OCI-M2 (cell line): ENCODE data around the gene GIGYF2.
"Not testable (repeated sequence)": the region's sequence is repeated elsewhere in the genome, so short reads cannot be mapped to it uniquely, and the experiment has no call there.

Experiments
- DNase-seq: peaks from one replicate; lab custom pipeline; 2025; ENCODE audit not compliant: unreplicated experiment; lab: John Stamatoyannopoulos, UW

GIGYF2 gene

DNA sequence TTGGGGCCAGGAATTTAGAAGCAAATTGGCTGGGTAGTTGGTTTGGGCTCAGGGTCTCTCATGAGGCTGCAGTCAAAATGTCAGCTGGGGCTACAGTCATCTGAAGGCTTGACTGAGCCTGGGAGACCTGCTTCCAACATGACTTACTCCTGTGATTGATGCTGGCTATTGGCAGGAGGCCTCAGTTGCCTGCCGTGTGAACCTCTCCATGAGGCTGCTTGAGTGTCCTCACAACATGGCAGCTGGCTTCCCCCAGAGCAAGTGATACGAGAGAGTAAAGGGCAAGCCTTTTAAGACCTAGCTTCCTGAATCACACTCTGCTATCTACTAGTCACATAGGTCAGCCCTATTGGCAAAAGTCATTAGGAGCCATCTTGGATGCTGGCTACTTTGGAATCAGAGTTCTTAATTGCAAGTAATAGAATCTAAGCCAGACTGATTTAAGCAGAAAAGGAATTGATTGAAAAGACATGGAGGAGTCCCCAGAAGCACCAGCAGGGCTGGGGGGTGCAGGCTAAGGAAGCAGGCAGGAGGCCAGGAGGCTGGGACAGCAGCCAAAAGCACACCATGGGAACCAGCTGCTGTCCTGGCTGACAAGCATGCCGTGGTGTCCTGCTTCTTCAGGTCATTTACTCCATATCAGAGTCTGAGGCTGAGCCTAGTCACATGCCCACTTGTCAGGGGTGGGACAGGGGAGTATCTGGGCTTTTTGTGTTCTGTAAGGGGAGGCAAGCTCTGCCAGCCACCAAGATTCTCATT is 7.8 kb upstream of the GIGYF2 start:
- no peak for DNase-seq

DNA sequence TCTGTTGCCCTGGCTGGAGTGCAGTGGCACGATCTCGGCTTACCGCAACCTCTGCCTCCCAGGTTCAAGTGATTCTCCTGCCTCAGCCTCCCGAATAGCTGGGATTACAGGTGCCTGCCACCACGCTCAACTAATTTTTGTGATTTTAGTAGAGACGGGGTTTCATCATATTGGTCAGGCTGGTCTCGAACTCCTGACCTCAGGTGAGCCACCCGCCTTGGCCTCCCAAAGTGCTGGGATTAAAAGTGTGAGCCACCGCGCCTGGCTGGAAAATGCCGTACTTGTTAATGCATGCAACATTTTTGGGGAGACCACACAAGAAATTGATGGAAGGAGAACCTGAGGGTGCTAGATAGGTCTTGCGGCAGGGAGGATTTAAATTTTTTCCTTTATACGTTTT is 6.0 kb upstream of the GIGYF2 start:
- DNase-seq: not testable (repeated sequence)

DNA sequence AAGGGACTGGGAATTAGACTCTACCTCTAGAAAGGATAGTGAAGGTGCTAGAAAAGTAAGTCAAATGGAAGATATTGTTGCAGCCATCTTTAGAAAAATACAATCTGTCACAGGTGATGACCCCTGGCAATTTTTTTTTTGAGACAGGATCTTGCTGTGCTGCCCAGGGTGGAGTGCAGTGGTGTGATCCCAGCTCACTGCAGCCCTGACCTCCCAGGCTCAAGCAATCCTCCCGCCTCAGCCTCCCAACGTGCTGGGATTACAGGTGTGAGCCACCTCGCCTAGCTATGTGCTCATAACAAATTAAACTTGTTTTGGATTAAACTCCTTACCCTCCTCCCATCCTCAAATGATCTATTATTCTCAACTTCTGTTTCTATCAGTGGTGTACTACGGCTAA is 3.8 kb upstream of the GIGYF2 start:
- DNase-seq: no peak

DNA sequence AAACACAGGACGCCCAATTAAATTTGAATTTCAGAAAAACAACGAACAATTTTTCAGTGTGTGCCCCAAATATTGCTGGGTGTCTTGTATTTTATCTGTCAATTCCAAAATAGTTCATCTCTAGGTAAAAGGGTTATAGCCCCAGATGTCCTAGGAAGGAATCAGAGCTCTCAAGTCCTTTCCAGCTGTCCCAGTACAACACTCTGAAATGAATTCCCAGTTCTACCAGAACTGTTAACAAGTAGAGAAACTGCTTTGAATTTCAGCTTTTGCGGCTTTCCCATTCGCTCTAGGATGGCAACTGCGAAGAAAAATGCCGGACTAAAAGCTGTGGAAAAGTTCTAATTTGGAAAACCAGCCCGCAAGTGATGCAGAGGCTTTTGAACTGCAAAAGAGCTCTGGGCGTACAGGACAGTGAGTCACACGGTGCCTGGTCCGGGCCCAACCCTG is 497 bp upstream of the GIGYF2 start:
- DNase-seq: no peak

DNA sequence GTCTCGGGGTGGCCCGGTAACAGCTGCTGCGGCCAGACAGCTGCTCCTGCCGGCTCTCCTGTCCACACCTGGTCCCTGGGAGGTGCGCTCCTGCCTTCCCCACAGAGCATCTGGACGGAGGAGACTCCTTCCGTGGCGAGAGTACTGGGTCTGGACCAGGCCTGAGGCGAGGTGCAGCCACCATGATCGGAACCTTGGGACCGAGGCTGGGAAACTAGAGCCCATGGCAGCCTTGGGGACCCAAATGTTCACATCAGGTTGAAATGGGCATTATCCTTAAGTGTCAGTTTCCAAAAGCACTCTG is 628 bp downstream of the GIGYF2 start:
- no peak for DNase-seq

DNA sequence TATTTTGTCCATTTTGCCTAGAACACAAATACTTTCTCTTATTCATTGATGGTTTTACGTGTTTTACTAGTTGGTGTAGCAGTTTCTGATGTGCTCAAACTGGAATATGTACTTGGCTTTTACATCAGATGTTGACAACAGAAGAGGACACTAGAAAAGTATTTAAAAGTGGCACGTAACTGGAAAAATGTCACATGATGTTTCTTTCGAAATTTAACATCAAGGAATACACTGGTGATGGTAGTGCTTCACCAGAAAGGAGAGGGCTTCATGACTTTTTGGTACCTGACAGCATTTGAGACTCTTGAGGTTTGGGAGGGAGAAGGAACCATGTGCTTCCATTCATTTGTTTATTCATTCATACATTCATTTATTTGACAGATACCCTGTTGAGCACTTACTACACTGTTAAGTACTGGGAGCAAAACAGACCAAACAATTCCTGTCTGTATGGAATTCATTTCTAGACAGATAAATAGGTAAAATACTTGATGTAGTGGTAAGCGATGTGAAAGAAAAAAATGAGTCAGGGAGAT is 1.5 kb downstream of the GIGYF2 start:
- DNase-seq: no peak

DNA sequence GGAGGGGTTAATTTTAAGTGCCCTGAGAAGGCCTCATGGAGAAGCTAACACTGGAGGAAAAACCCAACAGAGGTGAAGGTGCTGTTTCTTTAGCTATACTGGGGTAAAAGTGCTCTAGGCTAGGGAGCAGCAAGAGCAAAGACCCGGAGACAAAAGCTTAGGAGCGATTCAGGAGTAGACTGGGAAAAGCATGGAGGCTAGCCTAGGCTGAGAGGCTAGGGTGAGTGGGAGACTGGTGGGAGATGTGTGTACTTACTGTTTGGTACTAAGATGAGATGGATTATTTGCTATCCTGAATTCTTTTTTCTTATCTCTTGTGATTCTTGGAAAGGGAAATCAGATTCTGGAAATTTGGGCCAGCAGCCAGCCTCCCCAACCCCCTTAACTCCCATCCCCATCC is 2.0 kb downstream of the GIGYF2 start:
- DNase-seq: no peak

DNA sequence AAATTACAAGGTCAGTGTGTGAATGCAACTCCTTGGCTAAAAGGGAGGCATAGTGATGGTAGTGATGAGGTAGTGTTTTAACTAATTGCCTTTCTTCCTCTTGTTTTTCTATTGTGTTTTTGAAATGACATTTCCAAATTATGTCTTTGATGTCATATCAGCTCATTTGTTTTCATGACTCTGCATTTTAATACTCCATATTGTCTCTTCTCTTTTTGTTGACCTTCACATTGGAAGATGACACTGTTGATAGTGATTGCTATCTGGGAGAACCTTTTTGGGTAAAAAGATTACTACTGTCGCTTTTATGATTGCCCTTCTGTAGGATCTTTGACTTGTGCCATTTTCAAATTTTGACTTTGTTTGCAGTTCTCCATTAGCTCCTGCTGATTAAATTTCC is 3.0 kb downstream of the GIGYF2 start:
- no peak for DNase-seq

DNA sequence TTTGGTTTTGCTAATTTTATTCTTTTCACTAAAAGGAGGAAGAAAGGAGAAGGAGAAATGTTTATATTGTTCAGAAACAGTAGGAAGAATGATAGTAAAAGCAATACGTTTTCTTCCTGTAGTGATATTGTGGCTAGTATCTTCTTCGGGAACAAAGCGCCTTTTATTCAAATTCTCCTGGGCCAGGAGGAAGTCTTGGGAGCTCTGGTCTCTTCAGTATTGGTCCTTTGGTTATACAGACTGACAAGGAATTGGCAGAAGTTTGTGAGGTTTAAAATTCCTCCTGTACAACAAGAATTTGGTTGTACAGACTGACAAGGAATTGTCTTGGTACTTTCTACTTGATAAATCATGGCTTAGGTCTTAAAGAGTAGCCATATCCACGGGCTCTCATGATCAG is 9.9 kb downstream of the GIGYF2 start:
- DNase-seq: no peak

DNA sequence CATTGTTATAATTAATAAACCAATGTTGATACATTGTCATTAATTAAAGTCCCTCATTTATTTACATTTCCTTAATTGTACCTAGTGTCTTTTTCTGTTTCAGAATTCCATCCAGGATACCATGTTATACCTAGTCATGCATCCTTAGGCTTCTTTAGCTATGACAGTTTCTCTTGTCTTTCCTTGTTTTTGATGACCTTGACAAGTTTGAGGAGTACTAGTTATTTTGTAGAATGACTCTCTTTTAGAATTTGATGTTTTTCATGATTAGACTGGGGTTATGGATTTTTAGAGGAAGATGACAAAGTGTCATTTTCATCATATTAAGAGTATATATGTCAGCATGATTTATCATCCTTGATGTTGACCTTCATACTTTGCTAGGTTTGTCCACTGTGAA is 16.4 kb downstream of the GIGYF2 start:
- DNase-seq: no peak

DNA sequence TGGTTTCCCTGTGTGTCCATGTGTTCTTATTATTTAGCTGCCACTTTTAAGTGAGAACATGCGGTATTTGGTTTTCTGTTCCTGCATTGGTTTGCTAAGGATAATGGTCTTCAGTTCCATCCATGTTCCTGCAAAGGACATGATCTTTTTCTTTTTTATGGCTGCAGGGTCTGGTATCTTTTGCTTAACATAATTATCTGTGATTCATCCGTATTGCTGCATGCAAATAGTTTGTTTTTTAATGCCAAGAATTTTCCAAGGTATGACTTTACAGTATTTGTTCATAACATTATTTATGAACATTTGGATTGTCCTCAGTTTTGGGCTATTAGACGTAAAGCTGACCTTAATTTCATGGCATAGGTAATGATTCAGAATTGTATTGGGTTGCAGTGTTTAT is 17.8 kb downstream of the GIGYF2 start:
- no peak for DNase-seq

DNA sequence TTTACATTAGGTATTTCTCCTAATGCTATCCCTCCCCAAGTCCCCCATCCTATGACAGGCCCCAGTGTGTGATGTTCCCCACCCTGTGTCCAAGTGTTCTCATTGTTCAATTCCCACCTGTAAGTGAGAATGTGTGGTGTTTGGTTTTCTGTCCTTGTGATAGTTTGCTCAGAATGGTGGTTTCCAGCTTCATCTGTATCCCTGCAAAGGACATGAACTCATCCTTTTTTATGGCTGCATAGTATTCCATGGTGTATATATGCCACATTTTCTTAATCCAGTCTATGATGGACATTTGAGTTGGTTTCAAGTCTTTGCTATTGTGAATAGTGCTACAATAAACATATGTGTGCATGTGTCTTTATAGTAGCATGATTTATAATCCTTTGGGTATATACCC is 22.9 kb downstream of the GIGYF2 start:
- not testable (repeated sequence) for DNase-seq

DNA sequence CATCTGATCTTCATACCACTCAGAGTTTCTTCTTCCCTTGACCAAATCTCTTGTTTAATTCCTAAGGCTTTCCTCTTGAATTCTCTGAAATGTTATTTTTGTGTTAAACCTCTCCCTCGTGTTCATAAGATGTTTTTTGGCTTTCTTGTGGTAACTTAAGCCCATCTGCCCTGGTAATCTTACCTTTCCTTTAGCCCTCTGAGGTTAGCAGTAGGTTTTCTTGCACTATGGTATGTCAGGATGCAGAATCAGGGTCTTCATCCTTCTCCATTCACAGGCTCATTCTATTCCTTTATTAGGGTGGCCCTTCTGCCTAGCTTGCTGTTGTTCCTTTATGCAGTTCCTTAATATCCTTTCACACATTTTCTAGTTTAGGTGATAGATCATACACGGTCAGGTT is 24.1 kb downstream of the GIGYF2 start:
- DNase-seq: no peak

DNA sequence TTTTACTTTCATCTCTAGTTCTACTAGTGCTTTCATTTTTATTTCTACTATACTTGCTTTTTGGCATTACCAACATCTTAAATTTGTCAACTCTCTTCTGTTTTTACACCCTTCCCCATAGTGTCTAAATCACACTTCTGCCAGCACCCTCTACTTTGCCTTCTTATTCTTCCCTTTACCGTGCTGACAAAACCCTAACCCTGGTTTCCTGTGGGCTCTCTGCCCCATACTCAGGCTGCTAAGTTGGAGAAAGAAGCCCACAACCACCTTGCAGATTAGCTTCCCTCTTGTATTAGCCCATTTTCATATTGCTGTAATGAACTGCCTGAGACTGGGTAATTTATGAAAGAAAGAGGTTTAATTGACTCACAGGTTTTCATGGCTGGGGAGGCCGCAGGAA is 24.8 kb downstream of the GIGYF2 start:
- DNase-seq: no peak

DNA sequence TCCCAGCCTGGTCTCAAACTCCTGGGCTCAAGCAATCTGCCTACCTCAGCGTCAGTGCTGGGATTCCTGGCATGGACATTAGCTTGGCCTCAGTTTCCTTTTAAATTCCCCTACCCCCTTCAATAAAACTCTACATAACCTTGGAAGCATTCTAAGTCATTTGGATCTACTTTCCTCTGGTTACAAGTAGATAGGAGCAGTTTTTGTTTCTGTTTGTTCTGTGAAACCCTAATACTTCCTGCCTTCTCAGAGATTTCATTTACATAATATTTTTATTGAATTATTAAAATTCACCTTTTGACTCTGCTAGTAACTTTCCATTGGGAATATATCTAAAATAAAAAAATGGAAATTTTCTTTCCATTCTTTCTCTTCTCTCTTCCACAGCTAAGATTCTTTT is 25.9 kb downstream of the GIGYF2 start:
- no peak for DNase-seq

DNA sequence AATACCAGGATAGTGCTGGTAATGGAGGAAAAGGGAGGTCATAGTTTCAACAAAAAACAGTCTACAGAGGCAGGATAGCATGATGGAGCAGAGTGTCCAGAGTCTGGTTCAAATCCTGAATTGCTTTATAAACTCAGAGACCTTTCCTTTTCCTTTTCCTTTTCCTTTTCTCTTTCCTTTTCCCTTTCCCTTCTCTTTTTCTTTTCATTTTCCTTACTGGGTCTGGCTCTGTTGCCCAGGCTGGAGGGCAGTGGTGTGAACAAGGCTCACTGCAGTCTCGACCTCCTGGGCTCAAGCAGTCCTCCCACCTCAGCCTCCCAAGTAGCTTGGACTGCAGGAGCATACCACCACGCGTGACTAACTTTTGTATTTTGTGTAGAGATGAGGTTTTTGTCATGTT is 31.7 kb downstream of the GIGYF2 start:
- DNase-seq: no peak

DNA sequence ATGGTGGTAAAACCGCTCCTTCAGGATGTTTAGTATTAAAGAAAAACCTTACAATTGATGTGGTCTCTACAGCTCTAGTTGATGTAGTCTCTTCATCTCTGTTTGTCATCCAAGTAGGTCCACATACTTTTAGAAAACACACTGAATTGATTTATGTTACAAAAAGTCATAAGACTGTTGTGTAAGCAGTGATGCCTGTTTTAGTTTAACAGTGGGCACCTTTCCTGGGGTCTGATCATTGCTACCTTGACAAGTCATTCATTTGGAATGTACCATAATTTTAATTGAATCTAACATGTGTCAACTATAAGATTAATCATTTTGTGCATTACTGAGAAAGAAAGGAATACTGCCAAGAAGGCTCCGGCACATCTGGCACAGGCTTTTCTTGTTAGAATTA is 34.3 kb downstream of the GIGYF2 start:
- DNase-seq: no peak

DNA sequence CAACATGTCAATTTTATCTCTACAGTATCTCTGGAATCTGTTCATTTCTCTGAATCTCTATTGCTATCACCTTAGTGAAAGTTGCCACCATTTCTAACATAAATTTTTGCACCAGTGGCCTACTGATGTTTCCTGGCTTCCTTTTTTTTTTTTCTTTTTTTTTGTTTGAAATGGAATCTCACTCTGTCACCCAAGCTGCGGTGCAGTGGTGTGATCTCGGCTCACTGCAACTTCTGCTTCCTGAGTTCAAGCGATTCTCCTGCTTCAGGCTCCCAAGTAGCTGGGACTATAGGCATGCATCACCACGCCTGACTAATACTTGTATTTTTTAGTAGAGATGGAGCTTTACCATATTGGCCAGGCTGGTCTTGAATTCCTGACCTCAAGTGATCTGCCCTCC is 44.2 kb downstream of the GIGYF2 start:
- no peak for DNase-seq

DNA sequence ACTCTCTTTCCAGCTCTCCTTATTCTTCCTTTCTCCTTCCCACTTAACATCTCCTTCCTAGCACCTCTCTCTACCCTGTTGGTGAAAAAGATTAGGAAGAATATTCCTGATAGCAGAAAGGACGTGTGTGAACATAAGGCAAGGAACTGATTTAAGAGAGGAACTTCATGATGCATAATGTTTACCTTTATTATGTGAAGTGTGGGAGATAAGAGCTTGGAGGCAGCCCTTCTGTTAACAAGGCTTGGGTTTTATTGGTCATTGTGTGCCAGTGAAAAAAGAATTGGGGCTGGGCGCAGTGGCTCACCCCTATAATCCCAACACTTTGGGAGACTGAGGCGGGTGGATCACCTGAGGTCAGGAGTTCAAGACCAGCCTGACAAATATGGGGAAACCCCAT is 44.8 kb downstream of the GIGYF2 start:
- DNase-seq: no peak

DNA sequence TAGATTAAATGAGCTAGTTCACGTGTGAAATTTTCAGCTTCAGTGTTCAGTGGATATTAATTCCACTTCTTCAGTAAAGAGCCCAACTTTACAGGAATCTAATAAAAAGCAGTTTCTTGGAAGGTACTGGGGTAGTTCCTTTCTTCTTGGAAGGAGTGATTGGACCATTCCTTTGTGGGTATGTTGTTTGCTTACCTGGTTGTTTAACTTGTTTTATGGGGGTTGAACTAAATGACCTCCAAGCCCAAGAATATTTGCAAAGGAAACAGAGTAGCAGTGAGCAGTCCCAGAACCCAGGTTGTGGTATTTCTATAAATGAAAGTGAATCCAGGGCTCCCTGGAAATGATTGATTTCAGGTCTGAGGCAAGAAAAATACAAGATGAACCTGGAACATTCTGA is 47.8 kb downstream of the GIGYF2 start:
- DNase-seq: no peak

DNA sequence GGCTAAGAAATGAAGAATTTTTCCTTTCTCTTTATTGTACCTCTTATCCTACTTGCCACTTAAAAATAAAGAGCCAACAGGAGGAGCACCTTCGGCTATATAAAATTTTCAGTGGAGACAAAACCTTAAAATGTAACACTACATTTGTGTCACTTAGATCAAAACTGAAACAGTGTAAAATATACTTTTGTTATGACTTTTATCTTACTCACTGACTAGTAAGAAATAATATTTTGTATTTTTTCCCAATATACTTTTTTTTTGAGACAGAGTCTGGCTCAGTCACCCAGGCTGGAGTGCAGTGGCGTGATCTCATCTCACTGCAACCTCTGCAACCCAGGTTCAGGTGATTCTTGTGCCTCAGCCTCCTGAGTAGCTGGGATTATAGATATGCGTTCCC is 50.9 kb downstream of the GIGYF2 start:
- DNase-seq: no peak

DNA sequence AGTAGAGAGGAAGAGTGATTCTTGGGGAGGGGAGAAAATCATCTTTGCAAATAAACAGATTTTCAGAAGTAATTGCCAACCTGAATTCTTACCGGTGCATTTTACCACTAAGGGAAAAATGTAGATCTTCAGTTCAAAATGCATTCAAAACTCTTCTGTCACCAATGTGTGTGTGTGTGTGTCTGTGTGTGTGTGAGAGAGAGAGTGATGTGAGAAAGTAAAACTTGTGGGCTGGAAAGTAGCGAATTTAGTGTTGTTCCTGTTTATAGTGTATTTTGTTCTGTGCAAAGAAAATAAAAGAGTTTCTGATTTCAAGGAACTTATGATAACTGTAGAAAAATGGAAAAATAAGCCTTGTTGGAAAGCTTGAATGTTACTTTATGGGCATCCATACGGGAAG is 52.2 kb downstream of the GIGYF2 start:
- no peak for DNase-seq

DNA sequence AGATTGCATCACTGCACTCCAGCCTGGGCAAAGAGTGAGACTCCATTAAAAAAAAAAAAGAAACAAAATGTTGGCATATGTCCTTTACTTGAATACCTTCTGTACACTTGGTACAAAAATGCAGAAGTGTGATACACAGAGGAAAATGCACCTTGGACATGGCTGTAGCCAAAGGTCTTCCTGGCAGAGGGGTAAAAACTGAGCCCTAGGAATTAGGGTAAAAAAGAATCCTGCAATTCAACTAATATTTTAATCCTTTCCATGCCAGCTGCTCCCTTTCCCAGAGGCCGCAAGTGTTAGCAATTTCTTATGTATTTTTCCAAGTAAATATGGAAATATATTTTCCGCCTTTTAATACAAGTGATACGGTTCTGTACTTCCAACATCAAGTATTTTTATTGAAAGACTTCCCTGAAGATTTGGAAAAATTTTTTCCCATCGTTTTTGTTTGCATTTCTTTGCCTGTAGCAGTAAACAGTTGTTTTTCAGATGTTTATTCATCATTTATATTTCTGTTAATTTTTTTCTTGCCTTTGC is 53.1 kb downstream of the GIGYF2 start:
- DNase-seq: no peak
